GM19324 (cell line): ENCODE results near the gene KIF3A.

Experiments
- ATAC-seq: cut with Tn5 transposase; IDR thresholded peaks from one replicate; pipeline ENCODE4 v1.9.1; 2021; ENCODE audit warnings: mild to moderate bottlenecking, moderate library complexity; ENCODE audit not compliant: unreplicated experiment, low FRiP score

KIF3A gene

DNA sequence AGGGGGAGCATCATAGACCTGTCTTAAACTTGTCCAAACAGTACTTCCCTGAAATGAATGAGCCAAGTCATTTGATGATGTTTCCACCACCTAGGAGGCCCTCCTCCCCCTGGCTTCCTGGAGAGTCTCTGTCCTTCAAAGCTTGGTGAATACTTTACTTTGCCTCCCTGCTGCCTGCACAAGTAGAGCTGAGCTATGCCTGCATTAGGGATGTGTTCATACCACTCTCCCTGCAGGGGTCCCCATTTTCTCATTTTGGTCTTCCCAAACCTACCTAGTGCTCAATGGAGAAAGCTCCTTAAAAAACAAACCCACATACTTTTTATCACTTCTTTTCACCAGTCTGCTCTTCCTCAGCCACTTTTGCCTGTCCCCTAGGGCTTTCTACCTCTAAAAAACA lies 17.6 kb upstream of the KIF3A start:
- no peak for ATAC-seq

DNA sequence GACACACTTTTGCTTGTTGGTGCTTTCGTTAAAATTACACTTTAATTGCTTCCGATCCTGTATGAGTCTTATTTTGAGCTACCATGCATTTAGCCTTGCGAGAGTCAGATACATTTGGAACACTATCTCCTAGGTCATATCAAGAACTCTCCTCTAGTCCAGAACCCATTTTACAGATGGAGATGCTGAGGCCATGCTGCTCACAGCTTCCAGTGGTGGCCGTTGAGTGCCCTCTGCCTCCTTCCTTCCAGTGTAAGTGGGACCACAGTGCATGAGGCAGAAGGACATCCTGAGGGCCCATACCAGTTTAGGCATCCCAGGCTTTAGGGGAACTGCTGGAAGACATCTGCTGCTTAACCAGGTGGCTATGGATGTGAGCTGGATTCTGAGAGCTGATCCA lies 16.8 kb upstream of the KIF3A start:
- ATAC-seq, result no peak

GRCh38 chr5:132753135-132753987 lies 16.0 kb upstream of the KIF3A start:
- no peak for ATAC-seq

DNA sequence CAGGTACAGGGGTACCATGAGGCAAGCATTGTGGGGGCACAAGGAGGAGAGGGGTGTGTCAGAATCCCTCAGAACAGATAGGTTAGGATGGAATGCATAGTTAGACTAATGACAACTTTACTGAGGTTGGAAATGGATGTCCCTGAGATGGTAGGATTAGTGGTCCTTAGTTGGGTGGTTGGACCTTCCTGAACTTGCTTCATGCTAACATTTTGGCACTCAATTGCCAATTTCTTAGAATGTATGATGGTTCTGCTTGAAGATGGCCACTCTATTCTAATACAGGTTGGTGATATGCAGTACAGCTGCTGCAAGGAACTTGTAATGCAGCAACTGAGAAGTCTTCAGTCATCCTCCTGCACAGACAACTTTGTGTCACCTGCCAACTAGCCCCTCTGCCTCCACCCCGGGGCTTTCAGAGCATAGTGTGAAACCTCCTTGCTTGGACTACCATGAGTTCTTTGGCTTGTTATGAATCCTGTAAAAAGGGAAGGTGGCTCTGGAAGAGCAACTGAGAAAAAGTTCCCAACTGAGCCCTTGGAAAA lies 15.3 kb upstream of the KIF3A start:
- no peak for ATAC-seq

GRCh38 chr5:132751971-132752580 lies 14.7 kb upstream of the KIF3A start:
- no peak for ATAC-seq

GRCh38 chr5:132751444-132751843 lies 14.1 kb upstream of the KIF3A start:
- no peak for ATAC-seq

GRCh38 chr5:132750471-132751230 lies 13.3 kb upstream of the KIF3A start:
- no peak for ATAC-seq

GRCh38 chr5:132749506-132749905 lies 12.2 kb upstream of the KIF3A start:
- ATAC-seq, result no peak

DNA sequence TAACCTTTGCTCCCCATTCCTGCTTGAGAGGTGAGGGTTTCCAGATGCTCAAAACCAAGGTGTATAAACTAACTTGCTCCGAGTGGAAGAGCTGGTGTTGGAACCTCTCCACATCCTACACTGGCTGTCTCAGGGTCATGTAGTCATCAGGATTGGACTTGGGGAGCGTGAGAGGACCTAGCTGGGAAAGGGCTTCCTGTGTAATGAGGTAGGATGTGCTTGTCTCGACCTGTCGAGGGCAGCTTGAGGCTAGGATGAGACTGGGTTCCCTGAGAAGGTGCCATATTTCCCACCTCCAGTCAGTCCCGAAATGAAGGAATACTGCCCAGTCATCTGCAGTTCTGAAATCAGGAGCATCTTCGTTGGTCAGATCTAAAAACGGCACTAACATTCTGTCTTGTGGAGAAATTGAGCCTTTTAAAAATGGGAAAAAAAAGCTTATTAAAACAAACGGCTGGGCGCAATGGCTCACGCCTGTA lies 11.2 kb upstream of the KIF3A start:
- ATAC-seq, result no peak

- peak; percentile 8 for ATAC-seq
These were observed 10.5 kb upstream of the KIF3A start for GRCh38 chr5:132747616-132748440.

- ATAC-seq, result peak; percentile 49
These were observed 9.7 kb upstream of the KIF3A start, which contains the start of gene CCNI2 for GRCh38 chr5:132746954-132747615. CCNI2 (plus strand) TSS chr5:132747426; CDS start chr5:132747496, 70 bp downstream.

GRCh38 chr5:132746592-132746953 lies 9.2 kb upstream of the KIF3A start:
- ATAC-seq, result no peak

GRCh38 chr5:132744659-132745058 lies 7.3 kb upstream of the KIF3A start:
- ATAC-seq, result no peak

GRCh38 chr5:132742626-132743025 lies 5.3 kb upstream of the KIF3A start:
- no peak for ATAC-seq

DNA sequence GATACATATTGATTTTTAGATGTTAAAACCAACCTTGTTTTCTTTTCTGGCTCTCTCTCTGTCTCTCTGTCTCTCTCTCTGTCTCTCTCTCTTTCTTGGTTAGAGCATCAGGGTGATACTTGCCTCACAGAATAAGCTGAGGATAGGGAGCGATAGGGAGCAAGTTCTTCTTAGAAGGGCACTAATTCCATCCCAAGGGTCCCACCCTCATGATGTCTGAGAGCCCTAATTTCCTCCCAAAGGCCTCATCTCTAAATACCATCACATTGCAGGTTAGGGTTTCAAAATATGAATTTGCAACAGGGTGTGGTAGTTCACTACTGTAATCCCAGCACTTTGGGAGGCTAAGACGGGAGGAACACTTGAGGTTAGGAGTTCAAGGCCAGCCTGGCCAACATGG lies 4.8 kb upstream of the KIF3A start:
- ATAC-seq, result no peak

- ATAC-seq, result no peak
These were observed 1.9 kb upstream of the KIF3A start for GRCh38 chr5:132739232-132739631.

DNA sequence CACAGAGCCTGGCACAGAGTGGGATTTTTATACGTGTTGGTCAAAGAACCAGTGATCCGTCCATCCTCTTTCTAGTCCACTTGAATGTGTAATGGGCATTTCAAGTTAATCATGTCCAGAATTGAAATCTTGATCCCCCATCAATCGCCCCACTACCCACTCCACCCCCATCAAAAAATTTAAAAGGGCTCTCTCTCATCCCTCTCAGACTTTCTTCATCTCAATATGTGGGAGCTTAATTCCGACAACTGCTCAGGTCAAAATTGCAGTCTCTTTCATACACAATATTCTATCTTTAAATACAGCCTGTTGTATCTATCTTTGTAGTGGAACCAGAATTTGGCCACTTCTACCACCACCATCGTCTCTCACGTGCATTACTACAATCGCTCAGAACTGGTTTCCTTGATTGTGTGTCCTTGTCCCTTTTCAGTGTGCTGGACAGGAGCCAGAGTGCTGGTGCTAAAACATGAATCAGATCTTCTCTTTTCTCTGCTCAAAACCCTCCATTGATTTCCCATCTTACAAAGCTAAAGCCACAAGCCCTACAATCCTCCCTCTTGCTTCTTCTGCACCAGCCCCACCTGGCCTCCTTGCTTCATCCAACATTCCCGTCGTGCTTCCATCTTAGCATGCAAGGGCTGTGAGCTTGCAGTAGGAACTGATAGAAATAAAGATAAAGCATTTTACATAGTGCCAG lies 786 bp upstream of the KIF3A start:
- no peak for ATAC-seq

DNA sequence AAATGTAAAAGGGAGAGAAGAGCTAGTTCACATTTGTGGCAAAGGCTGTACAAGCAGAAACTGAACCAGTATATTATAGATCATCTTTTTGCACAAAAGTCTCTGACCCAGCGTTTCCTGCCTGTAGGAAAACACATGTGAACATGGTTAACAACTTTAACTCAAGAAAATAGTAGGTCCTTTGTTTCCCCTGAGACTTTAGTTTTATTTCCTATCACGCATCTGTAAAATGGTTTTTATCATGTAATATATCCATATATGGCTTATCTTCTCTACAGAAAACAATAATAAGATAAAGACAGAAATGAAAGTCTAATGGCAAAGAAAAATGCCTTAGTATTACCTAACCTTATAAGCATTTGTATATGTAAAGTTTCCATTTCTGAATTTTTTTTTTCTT lies 2.7 kb downstream of the KIF3A start:
- ATAC-seq, result no peak
